Cardiac muscle cell (in vitro differentiated cells and primary cell): ENCODE results near the gene TCAIM. TPM values are rescaled to one million over a fixed set of nuclear protein-coding genes. Genes with fewer than 3 reads are reported as not detected.

Source experiments
- DNase-seq, 2 donors: peaks; one replicate each; pipeline versions ENCODE4 v3.0.0 to v3.0.0-alpha.2; 2010 to 2017; ENCODE audit warnings: low read depth in 1 of 2, low spot score in 1 of 2
- H3K27ac ChIP-seq: fragments of 200-600 bp; sonication (generic); 2 replicates; pipeline ENCODE4 v1.5.1; 2016
- H3K27me3 ChIP-seq: fragments of 200-600 bp; sonication (generic); 2 replicates; pipeline ENCODE4 v1.6.0; 2016; ENCODE audit warnings: control low read depth
- H3K36me3 ChIP-seq: fragments of 200-600 bp; sonication (generic); 2 replicates; pipeline ENCODE4 v1.5.1; 2016; ENCODE audit warnings: control low read depth
- H3K4me1 ChIP-seq: fragments of 200-600 bp; sonication (generic); 2 replicates; pipeline ENCODE4 v1.8.1; 2017; ENCODE audit warnings: low read depth, mild to moderate bottlenecking, mixed run types
- H3K4me3 ChIP-seq: fragments of 200-600 bp; sonication (generic); 2 replicates; pipeline ENCODE4 v1.5.1; 2016; ENCODE audit warnings: mild to moderate bottlenecking
- H3K9me3 ChIP-seq: fragments of 200-600 bp; sonication (generic); 2 replicates; pipeline ENCODE4 v1.5.1; 2017; ENCODE audit warnings: low read depth, mild to moderate bottlenecking, control low read depth
- polyA plus RNA-seq: library from polyadenylated mRNA; unstranded; fragments of >200 nt; fragmentation: Nextera tagmentation; extraction: Ambion mirVana; gene quantifications from 2 replicates; pipeline ENCODE4 v1.2.1, GENCODE V29; 2016
- total RNA-seq: library from RNA; depleted of rRNA; stranded (reverse); fragments of >200 nt; gene quantifications from 2 replicates; pipeline ENCODE4 v1.2.3, GENCODE V29; 2016
- TF ChIP-seq, protein P1 (sequence below): IDR thresholded peaks from 2 replicates; pipeline ENCODE4 v1.5.1; 2012; ENCODE audit warnings: low read depth, mild to moderate bottlenecking, low read length

The TCAIM gene
- total and polyA plus RNA-seq, 2 experiments from 2014 or later: 10.8 to 15.5 TPM

DNA sequence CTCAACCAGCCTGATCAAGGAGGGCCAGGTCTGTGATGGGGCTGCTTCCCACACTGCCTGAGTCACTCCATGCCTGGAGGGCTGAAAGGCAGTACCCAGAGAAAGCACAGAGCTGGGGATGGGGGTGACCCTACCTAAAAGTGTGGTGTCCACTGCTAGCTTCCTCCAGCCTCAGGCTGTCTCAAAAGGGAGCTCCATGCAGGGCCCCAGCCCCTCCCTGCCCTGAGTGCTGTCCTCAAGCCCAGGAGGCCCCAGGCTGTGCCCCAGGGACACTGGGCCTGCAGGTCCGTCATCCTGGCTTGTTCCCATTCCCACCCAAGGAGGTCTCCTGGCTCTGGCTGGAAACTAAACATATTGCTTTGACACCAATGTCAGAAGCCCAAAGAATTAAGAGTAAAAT, 82.1 kb downstream of the TCAIM start:
- no peak for DNase-seq
- TF ChIP-seq, protein P1, sequence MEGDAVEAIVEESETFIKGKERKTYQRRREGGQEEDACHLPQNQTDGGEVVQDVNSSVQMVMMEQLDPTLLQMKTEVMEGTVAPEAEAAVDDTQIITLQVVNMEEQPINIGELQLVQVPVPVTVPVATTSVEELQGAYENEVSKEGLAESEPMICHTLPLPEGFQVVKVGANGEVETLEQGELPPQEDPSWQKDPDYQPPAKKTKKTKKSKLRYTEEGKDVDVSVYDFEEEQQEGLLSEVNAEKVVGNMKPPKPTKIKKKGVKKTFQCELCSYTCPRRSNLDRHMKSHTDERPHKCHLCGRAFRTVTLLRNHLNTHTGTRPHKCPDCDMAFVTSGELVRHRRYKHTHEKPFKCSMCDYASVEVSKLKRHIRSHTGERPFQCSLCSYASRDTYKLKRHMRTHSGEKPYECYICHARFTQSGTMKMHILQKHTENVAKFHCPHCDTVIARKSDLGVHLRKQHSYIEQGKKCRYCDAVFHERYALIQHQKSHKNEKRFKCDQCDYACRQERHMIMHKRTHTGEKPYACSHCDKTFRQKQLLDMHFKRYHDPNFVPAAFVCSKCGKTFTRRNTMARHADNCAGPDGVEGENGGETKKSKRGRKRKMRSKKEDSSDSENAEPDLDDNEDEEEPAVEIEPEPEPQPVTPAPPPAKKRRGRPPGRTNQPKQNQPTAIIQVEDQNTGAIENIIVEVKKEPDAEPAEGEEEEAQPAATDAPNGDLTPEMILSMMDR: no peak
- no peak overlapping the region for H3K4me3 ChIP-seq
- H3K27me3 ChIP-seq: no peaks in the 10 kb centered on the region
- no peaks in the 10 kb centered on the region for H3K4me1 ChIP-seq
- H3K27ac ChIP-seq: no peak overlapping the region
- no peaks in the 10 kb centered on the region for H3K9me3 ChIP-seq
- H3K36me3 ChIP-seq: no peaks in the 10 kb centered on the region

DNA sequence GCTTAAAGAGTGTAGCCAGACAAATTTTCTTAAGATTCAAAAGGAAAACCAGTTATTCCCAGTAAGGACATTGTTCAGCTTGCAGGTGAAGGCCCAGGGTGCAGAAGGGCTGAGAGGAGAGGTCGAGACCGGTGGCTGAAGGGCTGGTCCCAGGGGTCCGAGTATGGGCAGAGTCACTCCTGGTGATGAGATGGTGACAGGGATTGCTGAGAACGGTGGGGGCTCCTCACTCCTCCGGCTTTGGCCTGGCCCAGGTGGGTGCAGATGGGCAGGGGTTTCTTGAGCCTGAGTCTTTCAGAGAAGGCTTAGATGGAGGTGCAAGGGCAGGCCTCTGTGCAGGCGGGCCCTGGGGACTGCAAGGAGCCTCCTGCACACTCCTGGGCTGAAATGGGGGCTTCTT, 82.7 kb downstream of the TCAIM start:
- Histone ChIP-seq H3K27ac (no peak overlapping the region), H3K27me3 (no peaks in the 10 kb centered on the region), H3K4me3 (no peak overlapping the region), H3K36me3 (no peaks in the 10 kb centered on the region), H3K4me1 (no peaks in the 10 kb centered on the region), H3K9me3 (no peaks in the 10 kb centered on the region)
- TF ChIP-seq, protein P1: no peak
- no peak for DNase-seq

DNA sequence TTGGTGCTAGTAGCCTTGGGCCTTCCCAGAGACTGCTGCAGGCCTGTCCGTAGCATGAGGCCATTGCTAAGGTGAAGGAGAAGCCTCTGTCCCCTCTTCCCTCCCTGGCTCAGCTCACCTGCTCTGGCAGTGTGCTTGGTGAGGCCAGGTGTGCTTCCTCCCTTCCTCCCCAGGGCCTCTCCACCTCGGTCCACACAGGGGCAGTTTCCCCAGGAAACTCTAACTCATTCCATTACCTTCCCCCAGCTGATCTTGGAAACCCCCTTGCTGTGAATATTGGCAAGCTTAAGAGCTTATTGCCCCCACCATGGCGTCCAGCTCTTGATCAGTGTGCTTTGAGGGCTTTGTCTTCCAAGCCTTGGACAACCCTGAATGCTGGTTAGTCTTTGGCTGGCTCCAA, 86.2 kb downstream of the TCAIM start:
- no peak overlapping the region for H3K4me3 ChIP-seq
- no peaks in the 10 kb centered on the region for H3K9me3 ChIP-seq
- no peaks in the 10 kb centered on the region for H3K36me3 ChIP-seq
- TF ChIP-seq, protein P1: no peak
- no peak overlapping the region for H3K27ac ChIP-seq
- no peak for DNase-seq
- H3K4me1 ChIP-seq: no peaks in the 10 kb centered on the region
- no peaks in the 10 kb centered on the region for H3K27me3 ChIP-seq

DNA sequence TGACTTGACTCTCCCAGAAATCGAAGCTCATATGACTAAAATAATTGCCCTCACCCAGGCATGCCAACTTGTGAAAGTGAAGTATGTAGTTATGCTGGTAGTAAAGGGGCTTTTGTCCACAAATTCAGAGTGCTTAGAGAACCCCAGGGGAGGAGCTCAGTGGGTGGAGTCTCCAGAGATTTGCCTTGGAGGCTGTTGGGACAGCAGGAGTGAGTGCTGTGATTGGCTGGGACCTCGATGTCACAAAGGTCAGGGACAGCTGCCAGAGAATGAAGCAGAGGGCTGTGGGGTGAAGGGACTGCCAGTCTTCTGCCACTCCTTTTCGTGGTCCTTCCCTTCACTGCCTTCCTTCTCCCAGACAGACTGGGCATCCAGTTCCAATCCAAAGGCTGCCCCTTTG, 89.1 kb downstream of the TCAIM start:
- Histone ChIP-seq H3K4me3 (no peak overlapping the region), H3K9me3 (no peaks in the 10 kb centered on the region), H3K4me1 (no peaks in the 10 kb centered on the region), H3K27me3 (no peaks in the 10 kb centered on the region), H3K36me3 (no peaks in the 10 kb centered on the region), H3K27ac (no peak overlapping the region)
- TF ChIP-seq, protein P1: no peak
- DNase-seq: no peak

DNA sequence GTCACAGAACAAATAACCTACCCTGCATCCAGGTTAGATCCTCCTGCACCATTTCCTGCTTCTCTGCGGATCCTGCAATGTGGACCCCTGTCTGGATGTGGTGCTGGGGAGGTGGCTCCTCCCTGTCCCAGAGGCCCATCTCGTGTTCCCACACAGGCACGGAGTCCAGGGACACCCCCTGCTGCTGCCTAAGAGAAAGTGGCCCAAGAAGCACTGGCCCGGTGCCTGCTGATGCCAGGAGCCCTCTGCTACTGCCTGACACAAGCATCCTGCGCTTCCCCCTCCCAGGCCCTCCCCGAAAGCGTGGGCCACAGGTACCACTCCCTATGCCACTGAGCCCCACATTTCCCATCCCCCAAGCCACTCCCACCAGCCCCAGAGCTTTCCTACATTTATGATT, 90.3 kb downstream of the TCAIM start:
- Histone ChIP-seq H3K9me3 (no peaks in the 10 kb centered on the region), H3K36me3 (no peaks in the 10 kb centered on the region), H3K4me1 (peaks cover 4% of the 10 kb centered on the region), H3K27ac (no peak overlapping the region), H3K4me3 (no peak overlapping the region), H3K27me3 (no peaks in the 10 kb centered on the region)
- TF ChIP-seq, protein P1: no peak
- DNase-seq: no peak

DNA sequence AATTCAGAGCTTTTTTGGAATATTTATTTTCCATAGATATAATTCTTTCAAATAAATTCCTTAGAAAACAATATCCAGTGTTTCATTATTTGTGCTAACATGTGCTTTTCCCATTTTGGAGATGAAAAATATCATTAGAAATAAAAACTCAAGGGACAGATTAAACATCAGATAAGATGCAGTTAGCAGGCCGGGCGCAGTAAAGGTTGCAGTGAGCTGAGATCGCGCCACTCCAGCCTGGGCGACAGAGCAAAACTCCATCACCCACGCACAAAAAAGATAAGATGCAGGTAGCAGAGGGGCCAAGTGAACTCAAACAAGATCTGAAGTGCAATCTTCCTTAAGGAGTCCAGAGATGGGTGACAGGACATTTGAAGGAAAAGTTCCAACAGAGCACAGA, 90.9 kb downstream of the TCAIM start:
- no peaks in the 10 kb centered on the region for H3K9me3 ChIP-seq
- TF ChIP-seq, protein P1: no peak
- H3K36me3 ChIP-seq: no peaks in the 10 kb centered on the region
- H3K27me3 ChIP-seq: no peaks in the 10 kb centered on the region
- H3K4me3 ChIP-seq: no peak overlapping the region
- H3K4me1 ChIP-seq: peaks cover 4% of the 10 kb centered on the region
- no peak overlapping the region for H3K27ac ChIP-seq
- no peak for DNase-seq
